ENCODE measurements around the gene ADGRA1. TPM values are rescaled to one million over a fixed set of nuclear protein-coding genes. Genes with fewer than 3 reads are reported as not detected.
"Not testable (repeated sequence)": the region's sequence is repeated elsewhere in the genome, so short reads cannot be mapped to it uniquely, and the experiment has no call there.

The ADGRA1 gene
- total RNA-seq, 2 donors from 2014 or later, result 0.10 to 0.56 TPM

DNA sequence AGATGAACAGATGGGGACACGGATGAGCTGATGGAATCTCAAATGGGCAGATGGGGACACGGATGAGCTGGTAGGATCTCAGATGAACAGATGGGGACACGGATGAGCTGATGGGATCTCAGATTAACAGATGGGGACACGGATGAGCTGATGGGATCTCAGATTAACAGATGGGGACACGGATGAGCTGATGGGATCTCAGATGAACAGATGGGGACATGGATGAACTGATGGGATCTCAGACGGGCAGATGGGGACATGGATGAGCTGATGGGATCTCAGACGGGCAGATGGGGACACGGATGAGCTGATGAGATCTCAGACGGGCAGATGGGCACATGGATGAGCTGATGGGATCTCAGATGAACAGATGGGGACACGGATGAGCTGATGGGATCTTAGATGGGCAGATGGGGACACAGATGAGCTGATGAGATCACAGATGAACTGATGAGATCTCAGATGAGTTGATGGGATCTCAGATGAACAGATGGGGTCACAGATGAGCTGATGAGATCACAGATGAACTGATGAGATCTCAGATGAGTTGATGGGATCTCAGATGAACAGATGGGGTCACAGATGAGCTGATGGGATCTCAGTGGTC is 34.1 kb upstream of the ADGRA1 start:
- intact Hi-C loops (cut with DNase I); DNase-seq (ENCODE audit: low spot score): not testable (repeated sequence)

DNA sequence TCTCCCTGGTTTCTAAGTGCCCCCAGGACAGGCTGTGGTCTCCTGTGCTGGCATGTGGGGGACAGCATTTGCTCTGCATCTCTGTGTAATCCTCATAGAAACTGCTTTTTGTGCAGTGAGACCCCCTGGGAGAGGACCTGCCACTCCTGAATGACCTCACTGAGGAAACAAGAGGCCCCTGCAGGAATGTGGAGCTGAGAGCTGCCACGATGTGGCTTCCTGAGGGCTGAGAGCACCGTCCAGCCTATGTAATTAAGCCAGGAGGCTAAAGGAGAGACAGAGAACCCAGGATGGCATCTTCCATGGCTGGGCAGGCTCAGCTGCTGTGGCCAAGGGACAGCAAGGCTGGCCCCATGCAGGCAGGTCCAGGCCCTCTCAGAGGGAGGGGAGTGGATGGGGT is 32.3 kb upstream of the ADGRA1 start:
- no peak for DNase-seq (ENCODE audit: low spot score)
- intact Hi-C loops (cut with DNase I), result no loop called here

DNA sequence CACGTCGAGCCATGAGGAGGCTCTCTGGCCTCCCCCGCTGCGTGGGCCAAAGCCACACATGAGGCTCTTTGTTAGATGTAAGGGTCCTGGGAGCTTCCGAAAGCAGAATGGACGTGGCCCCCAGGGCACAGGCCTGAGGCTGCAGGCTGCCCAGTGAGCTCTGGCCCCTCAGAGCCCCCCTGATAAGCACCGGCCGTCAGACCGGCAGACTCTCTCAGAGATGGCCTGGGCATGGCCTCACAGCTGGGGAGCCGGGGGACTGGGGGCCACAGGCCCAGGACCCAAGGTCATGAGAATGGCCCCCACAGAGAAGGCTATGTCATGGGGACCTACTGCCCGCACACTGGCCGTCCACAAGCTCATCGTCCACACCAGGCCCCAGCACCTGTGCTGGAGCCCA is 31.7 kb upstream of the ADGRA1 start:
- DNase-seq (ENCODE audit: low spot score), result no peak
- intact Hi-C loops (cut with DNase I), result no loop called here

DNA sequence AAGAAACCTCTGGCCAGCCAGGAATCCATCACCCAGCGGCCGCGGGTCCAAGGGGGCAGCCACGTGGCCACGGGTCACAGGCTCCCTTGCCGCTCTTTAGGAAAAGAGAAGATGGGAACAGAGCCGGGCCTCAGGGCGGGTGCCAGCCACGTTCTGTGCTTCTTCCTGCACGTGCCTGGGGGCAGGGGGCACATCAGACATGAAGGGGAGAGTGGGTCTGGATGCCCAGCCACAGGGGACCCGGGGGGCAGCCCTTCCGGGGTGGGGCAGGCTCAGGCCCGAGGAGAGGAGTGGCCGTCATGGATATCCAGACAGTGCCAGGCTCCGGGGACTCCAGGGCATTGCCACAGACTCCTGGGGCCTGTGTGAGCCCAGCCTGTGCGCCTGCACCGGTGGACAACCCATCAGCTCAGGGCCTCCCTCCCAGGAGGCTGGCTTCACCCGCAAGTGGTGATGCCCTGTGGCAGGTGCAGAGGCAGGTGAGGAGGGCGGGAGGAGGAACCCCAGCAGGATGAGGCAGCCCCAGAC is 31.0 kb upstream of the ADGRA1 start:
- intact Hi-C loops (cut with DNase I), result no loop called here
- no peak for DNase-seq (ENCODE audit: low spot score)

DNA sequence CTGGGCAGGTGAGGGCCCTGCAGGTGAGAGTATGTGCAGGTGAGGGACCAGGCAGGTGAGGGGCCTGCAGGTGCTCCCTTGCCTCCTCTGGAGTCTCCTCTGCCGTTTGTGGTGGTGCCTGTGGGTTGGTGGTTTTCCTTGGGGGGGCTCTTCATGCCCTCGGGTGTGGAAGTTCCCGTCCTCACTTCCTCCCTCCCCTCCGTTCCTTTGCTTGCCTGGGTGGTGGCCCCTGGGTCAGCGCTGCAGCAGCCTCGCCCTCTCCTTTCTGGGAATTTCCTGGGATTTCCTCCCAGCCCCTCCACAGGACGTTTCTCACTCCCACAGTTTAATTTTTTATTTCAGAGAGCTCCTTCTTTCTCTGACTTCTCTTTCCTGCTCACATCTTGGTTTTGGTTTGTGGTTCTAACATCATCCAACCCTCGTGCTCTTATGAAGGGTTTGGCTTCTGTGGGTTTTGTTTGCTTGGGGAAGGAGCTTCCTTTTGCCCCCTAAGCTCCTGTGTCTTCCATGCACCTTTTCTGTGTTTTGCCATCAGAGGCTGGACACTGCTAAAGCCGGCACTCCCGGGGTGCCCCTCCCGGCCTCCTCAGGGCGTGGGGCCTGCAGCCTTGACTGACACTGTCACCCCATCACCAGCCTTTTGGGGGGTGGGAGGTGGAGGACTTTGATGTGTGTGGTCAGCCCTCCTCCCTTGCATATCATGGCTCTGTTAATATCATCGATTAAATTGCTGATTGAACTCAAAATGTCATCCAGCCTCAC is 29.2 kb upstream of the ADGRA1 start:
- DNase-seq (ENCODE audit: low spot score), result no peak
- intact Hi-C loops (cut with DNase I), result no loop called here

GRCh38 chr10:133059093-133059470 is 28.6 kb upstream of the ADGRA1 start:
- no peak for DNase-seq (ENCODE audit: low spot score)
- intact Hi-C loops (cut with DNase I), result no loop called here

GRCh38 chr10:133059571-133059970 is 28.2 kb upstream of the ADGRA1 start:
- no peak for DNase-seq (ENCODE audit: low spot score)
- intact Hi-C loops (cut with DNase I), result no loop called here

DNA sequence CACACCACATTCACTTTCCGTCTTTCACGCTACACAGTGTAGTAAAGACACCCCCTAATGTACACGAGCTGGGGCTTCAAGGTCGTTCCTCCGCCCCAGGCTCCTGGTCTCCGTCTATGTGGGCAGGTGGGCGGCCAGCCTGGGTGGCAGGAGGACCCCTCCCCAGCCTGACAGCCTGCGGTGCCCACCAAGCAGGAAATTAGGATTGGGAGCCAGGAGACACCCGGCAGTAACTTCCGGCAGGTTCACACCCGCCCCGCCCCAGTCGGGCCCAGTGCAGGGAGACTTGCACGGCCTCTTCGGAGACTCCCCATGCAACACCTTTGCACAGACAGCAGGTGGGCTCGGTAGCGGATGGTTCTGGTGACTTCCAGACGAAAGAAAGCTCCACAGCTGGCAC is 27.7 kb upstream of the ADGRA1 start:
- no peak for DNase-seq (ENCODE audit: low spot score)
- intact Hi-C loops (cut with DNase I), result no loop called here

DNA sequence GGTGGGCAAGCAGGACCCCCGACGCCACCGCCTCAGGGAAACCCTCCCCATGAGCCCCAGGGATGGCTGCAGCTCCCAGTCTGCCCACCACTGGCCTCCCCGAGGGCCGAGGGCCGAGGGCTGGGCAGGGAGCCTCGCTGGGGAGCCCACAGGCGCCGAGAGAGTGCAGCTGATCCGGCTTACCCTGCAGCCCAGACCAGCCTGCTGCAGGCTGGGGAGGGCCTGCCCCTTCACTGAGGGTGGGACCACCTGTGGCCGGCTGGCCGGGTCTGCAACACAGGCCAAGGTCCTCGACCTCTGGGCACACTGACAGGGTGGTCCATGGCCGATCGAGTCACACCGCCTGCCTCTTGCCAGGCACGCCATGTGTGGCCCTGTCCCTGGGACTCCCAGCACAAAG is 27.3 kb upstream of the ADGRA1 start:
- intact Hi-C loops (cut with DNase I), result no loop called here
- DNase-seq (ENCODE audit: low spot score), result no peak

GRCh38 chr10:133060881-133061280 is 26.8 kb upstream of the ADGRA1 start:
- intact Hi-C loops (cut with DNase I), result no loop called here
- DNase-seq (ENCODE audit: low spot score), result no peak

- DNase-seq (ENCODE audit: low spot score), result no peak
- intact Hi-C loops (cut with DNase I), result no loop called here
These were observed 26.3 kb upstream of the ADGRA1 start for GRCh38 chr10:133061296-133062038.

GRCh38 chr10:133062085-133062484 is 25.6 kb upstream of the ADGRA1 start:
- DNase-seq (ENCODE audit: low spot score), result no peak

GRCh38 chr10:133062635-133063034 is 25.1 kb upstream of the ADGRA1 start:
- intact Hi-C loops (cut with DNase I), result no loop called here

More at GRCh38 chr10:133062085-133062484, 25.6 kb upstream of the ADGRA1 start:
- intact Hi-C loops (cut with DNase I), result no loop called here

GRCh38 chr10:133067149-133068105 is 20.3 kb upstream of the ADGRA1 start:
- intact Hi-C loops (cut with DNase I), result no loop called here

More at GRCh38 chr10:133062635-133063034, 25.1 kb upstream of the ADGRA1 start:
- no peak for DNase-seq (ENCODE audit: low spot score)

GRCh38 chr10:133068111-133069032 is 19.4 kb upstream of the ADGRA1 start:
- intact Hi-C loops (cut with DNase I), result no loop called here
- no peak for DNase-seq (ENCODE audit: low spot score)

More at GRCh38 chr10:133067149-133068105, 20.3 kb upstream of the ADGRA1 start:
- no peak for DNase-seq (ENCODE audit: low spot score)

DNA sequence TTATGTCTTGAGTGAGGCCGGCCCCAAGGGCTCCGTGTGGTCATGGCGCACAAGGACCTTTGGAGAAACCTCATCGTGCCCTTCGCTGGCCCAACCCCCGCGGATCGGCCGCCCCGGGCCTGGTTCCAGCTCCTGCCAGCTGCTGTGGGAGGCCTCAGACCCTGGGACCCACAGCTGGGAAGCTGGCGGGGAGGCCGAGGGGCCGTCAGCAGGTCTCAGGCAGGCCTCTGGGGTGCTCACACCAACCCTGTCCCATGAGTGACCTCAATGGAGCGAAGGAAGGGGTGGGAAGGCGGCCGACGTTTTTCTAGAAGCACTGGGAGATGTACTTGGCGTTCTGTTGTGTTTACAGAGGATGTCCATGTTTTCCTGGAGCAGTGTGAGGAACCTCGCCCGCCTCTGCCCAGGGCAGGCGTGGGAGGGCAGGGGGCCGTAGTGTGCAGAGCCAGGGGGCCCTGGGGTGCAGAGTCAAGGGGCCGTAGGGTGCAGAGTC is 18.6 kb upstream of the ADGRA1 start:
- intact Hi-C loops (cut with DNase I), result no loop called here
- DNase-seq (ENCODE audit: low spot score), result no peak

- intact Hi-C loops (cut with DNase I), result no loop called here
- DNase-seq (ENCODE audit: low spot score), result no peak
These were observed 17.3 kb upstream of the ADGRA1 start for GRCh38 chr10:133070405-133070804.

GRCh38 chr10:133070810-133071209 is 16.9 kb upstream of the ADGRA1 start:
- no peak for DNase-seq (ENCODE audit: low spot score)

More at GRCh38 chr10:133070810-133071209, 16.9 kb upstream of the ADGRA1 start:
- intact Hi-C loops (cut with DNase I), result no loop called here

All from posterior vena cava (tissue), 2 donors.